ENCODE results near the gene RNF180.

DNA sequence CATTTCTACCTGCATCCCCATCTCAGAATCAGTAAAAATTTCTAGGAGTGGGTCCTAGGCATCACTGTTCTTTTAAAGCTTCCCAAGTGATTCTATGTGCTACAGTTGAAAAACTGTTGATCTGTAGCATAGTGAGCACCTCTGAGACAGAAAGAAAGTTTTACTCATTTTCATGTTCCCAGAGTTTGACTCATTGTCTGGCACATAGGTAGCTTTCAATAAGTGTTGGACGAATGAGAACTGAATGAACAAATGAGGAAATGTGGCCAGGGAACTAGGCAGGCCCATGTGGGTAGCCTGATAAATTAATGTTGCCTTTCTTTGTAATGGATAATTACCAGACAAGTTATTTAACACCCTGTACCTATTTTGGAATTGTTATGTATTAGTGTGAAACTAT, 33.8 kb downstream of the RNF180 start:
- TF ChIP-seq POLR2A (IDR thresholded peaks at IDR 0.05; ENCODE audit: low read length) = no peak
- TF ChIP-seq EHF (CRISPR knock-in tag; IDR thresholded peaks at IDR 0.05) = no peak
- TF ChIP-seq, protein P1, sequence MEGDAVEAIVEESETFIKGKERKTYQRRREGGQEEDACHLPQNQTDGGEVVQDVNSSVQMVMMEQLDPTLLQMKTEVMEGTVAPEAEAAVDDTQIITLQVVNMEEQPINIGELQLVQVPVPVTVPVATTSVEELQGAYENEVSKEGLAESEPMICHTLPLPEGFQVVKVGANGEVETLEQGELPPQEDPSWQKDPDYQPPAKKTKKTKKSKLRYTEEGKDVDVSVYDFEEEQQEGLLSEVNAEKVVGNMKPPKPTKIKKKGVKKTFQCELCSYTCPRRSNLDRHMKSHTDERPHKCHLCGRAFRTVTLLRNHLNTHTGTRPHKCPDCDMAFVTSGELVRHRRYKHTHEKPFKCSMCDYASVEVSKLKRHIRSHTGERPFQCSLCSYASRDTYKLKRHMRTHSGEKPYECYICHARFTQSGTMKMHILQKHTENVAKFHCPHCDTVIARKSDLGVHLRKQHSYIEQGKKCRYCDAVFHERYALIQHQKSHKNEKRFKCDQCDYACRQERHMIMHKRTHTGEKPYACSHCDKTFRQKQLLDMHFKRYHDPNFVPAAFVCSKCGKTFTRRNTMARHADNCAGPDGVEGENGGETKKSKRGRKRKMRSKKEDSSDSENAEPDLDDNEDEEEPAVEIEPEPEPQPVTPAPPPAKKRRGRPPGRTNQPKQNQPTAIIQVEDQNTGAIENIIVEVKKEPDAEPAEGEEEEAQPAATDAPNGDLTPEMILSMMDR (IDR thresholded peaks at IDR 0.05) = no peak

All from A549 (cell line).